IPS-18c (cell line): Measurements from ENCODE around the gene MT1H.
"Not testable (repeated sequence)": the region's sequence is repeated elsewhere in the genome, so short reads cannot be mapped to it uniquely, and the experiment has no call there.

Experiments
- H3K4me3 ChIP-seq: 2 replicates; pipeline ENCODE4 v1.7.0; 2013; ENCODE audit warnings: low read depth, mild to moderate bottlenecking, low read length, moderate library complexity; ENCODE audit not compliant: insufficient read depth
- H3K9me3 ChIP-seq: one replicate; pipeline ENCODE4 v1.6.1; 2013; ENCODE audit warnings: mild to moderate bottlenecking, low read length, moderate library complexity; ENCODE audit not compliant: control insufficient read depth, insufficient read depth

Gene MT1H

DNA sequence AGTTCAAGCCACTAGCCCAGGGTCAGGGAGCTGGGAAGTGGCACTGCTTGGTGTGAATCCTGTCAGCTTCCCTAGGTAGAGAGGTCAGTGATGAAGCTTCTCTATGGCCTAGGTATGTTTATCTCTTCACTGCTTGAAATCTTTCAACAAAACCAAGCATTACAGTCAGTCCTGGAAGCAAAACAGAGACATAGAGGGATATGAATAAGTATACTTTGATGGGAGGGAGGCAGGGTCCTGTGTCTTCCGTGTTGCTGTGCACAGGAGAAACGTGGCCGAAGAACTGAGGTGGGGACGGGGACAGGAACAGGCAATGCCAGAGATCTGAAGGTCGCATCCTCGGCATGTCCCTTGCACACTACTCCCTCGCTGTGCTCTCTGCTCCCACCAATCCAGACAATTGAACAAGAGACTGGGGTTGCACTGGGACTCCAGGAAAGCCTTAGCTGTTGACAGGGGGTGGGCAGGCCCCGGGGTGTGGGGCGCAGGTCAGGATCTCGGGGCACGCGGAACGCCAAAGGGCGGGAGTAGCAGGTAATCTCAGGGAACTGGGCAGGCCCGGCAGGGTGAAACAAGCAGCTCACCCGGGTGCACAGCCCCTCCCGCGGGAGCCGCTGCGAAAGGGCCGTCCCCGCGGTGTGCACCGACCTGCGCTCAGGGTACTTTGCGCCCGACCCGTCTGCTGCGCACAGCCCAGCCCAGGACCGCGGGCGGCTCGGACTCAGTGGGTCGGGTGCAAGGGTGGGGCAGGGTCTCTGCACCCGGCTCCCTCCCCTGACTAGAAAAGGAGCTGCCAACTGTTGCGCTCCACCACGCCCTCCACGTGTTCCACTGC, at the start of gene MT1H:
TSS of gene MT1H (plus strand) at position 810 of the 835 bp plus-strand sequence. CDS start 71 bp downstream, outside the sequence.
- H3K9me3 ChIP-seq: no peaks in the 10 kb centered on the region
- peak within 1 kb of the TSS; percentile 21 for H3K4me3 ChIP-seq

GRCh38 chr16:56620339-56620897, 49.2 kb upstream of the MT1H start:
- Histone ChIP-seq H3K4me3 (no peak overlapping the region), H3K9me3 (no peaks in the 10 kb centered on the region)

DNA sequence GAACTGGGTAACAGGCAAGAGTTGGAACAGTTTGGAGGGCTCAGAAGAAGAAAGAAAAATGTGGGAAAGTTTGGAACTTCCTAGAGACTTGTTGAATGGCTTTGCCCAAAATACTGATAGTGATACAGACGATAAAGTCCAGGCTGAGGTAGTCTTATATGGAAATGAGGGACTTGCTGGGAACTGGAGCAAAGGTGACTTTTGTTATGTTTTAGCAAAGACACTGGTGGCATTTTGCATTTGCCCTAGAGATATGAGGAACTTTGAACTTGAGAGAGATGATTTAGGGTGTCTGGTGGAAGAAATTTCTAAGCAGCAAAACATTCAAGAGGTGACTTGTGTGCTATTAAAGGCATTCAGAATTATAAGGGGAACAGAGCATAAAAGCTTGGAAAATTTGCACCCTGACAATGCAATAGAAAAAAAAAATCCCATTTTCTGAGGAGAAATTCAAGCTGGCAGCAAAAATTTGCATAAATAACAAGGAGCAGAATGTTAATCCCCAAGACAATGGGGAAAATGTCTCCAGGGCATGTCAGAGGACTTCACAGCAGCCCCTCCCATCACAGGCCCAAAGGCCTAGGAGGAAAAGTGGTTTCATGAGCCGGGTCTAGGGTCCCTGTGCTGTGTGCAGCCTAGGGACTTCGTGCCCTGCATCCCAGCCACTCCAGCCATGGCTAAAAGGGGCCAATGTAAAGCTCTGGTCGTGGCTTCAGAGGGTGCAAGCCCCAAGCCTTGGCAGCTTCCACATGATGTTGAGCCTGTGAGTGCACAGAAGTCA, 47.8 kb upstream of the MT1H start:
- H3K4me3 ChIP-seq, H3K9me3 ChIP-seq: not testable (repeated sequence)

GRCh38 chr16:56623184-56623583, 46.4 kb upstream of the MT1H start:
- not testable (repeated sequence) for H3K9me3 ChIP-seq, H3K4me3 ChIP-seq

DNA sequence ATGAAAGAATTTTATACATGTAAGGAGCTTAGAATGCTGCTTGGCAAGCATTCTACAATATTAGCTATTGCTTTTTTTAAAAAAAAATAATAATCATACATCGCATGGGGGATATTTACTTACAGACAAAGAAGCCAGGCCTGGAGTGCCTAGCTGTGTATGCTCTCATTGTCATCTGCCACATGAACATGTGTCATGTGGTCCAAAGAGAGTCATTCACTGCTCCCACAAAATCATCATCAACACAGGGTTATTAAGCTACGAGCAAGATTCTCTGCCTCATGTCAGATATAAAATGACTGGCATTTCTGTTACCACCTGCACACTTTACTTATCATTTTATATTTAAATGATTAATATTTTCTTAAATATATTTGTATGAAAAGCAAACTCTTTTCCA, 46.0 kb upstream of the MT1H start:
- Histone ChIP-seq H3K9me3 (no peaks in the 10 kb centered on the region), H3K4me3 (no peak overlapping the region)

- Histone ChIP-seq H3K4me3 (peak within 1 kb of the TSS; percentile 64), H3K9me3 (no peaks in the 10 kb centered on the region)
Measured at GRCh38 chr16:56625140-56625942, 44.3 kb upstream of the MT1H start, which contains the start of gene MT1E. Gene MT1E, plus strand, starts transcription at chr16:56625781. Its CDS starts 71 bp downstream, at chr16:56625852.

DNA sequence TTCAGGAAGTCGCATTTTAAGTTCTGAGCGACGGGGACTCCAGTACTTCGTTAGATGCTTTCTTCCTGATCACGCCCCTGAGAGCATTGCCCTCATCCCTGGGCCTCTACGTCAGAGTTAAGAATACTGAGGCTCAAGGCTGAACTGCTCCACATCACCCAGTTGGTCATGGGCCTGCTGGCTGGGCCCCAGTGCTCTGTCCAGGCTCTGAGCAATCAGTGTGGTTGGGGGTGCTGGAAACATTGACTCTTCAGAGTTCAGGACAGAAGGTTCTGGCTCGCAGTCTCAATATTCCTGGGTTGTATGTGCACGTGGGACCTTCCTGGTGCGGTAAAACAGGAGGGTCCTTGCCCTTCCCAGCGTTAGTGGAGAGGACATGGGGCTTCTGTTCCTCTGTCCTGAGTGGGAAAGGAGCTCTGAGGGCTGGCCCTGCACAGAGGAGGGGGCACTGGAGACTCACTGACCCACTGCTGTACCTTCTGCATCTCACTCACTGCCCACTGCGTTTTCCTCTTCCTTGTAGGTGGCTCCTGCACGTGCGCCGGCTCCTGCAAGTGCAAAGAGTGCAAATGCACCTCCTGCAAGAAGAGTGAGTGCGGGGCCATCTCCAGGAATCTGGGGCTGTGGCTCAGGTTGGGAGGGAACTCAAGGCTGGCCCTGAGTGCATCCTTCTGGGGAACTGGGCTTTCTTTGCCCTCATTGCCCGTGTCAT, 43.5 kb upstream of the MT1H start:
- Histone ChIP-seq H3K9me3 (no peaks in the 10 kb centered on the region), H3K4me3 (peak overlapping the region; percentile 64)

GRCh38 chr16:56626685-56627084, 42.9 kb upstream of the MT1H start:
- Histone ChIP-seq H3K4me3 (no peak overlapping the region), H3K9me3 (no peaks in the 10 kb centered on the region)

GRCh38 chr16:56628486-56629350, 40.9 kb upstream of the MT1H start:
- no peak overlapping the region for H3K4me3 ChIP-seq

GRCh38 chr16:56629531-56629930, 40.1 kb upstream of the MT1H start:
- no peaks in the 10 kb centered on the region for H3K9me3 ChIP-seq
- H3K4me3 ChIP-seq: no peak overlapping the region

More at GRCh38 chr16:56628486-56629350, 40.9 kb upstream of the MT1H start:
- H3K9me3 ChIP-seq: no peaks in the 10 kb centered on the region

DNA sequence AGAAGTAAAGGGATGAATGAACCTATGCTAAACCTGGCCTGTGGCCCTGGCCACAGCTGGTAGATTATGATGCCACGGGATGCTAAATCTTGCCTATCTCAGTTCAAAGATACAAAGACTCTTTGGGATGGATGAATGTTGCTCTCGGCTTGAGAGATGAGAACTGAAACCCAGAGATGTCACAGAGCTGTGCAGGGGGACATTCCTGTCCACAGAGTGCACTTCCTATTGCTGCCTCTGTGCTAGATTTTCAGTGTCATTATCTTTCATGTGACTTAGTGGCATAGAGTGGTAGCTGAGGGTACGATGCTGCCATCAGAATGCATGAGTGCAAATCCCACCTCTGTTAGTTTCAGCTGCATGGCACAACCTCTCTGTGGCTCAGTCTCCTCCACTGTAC, 39.5 kb upstream of the MT1H start:
- H3K4me3 ChIP-seq: no peak overlapping the region
- H3K9me3 ChIP-seq: no peaks in the 10 kb centered on the region

- H3K9me3 ChIP-seq: no peaks in the 10 kb centered on the region
Measured at GRCh38 chr16:56631197-56631596, 38.4 kb upstream of the MT1H start.

DNA sequence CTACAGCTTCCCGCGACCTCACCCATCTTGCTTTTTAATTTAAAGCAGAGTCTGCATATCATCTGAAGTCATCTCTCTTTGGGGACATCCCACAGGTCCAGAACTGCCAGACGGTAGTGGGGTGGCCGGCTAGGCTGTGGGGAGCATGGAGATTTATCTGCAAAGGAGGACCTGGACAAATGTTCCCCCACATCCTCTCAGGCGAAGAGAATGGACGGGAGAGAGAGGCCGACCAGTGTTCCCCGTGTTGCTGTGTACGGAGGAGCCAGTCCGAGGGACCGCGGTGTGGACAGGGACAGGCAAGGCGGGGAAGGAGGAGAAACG, 37.8 kb upstream of the MT1H start:
- Histone ChIP-seq H3K4me3 (peak overlapping the region; percentile 38), H3K9me3 (no peaks in the 10 kb centered on the region)

More at GRCh38 chr16:56631197-56631596, 38.4 kb upstream of the MT1H start:
- H3K4me3 ChIP-seq: no peak overlapping the region

DNA sequence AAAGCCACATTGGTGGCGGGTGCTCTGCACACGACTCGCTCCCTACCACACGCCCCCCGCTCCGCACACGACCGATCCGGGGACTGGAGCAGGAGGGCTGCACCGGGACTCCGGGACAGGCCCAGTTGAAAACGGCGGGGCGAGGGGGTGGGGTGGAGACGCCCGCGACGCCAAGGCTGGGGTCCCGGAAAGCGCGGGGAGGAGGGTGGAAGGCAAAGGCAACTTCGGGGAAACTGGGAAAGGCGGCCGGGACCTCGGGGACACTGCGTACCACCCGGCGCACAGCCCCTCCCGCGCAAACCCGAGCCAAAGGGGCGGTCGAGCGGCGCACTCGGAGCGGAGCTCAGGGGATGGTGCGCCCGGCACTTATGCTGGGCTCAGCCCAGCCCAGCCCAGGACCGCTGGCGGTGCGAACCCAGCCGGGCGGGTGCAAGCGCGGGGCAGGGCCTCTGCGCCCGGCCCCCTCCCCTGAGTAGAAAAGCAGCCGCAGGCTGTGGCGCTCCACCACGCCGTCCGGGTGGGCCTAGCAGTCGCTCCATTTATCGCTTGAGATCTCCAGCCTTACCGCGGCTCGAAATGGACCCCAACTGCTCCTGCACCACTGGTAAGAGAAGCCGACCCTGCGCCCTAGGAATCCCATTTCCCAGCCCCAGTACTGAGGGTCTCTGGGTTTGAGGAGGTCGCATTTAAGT, 37.3 kb upstream of the MT1H start, which contains the start of gene MT1M:
TSS of gene MT1M (plus strand) at position 504 of the 692 bp plus-strand sequence. CDS start at position 577, 73 bp downstream.
- peak within 1 kb of the TSS; percentile 38 for H3K4me3 ChIP-seq
- H3K9me3 ChIP-seq: no peaks in the 10 kb centered on the region

GRCh38 chr16:56632848-56633365, 36.7 kb upstream of the MT1H start:
- Histone ChIP-seq H3K4me3 (peak overlapping the region; percentile 38; the same call in 1 of the 2 replicates), H3K9me3 (no peaks in the 10 kb centered on the region)
